ENCODE measurements around the gene PTRHD1. TPM values are rescaled to one million over a fixed set of nuclear protein-coding genes. Genes with fewer than 3 reads are reported as not detected.

Gene PTRHD1
- total RNA-seq, 1 experiment from 2014 or later: 39.2 TPM

DNA sequence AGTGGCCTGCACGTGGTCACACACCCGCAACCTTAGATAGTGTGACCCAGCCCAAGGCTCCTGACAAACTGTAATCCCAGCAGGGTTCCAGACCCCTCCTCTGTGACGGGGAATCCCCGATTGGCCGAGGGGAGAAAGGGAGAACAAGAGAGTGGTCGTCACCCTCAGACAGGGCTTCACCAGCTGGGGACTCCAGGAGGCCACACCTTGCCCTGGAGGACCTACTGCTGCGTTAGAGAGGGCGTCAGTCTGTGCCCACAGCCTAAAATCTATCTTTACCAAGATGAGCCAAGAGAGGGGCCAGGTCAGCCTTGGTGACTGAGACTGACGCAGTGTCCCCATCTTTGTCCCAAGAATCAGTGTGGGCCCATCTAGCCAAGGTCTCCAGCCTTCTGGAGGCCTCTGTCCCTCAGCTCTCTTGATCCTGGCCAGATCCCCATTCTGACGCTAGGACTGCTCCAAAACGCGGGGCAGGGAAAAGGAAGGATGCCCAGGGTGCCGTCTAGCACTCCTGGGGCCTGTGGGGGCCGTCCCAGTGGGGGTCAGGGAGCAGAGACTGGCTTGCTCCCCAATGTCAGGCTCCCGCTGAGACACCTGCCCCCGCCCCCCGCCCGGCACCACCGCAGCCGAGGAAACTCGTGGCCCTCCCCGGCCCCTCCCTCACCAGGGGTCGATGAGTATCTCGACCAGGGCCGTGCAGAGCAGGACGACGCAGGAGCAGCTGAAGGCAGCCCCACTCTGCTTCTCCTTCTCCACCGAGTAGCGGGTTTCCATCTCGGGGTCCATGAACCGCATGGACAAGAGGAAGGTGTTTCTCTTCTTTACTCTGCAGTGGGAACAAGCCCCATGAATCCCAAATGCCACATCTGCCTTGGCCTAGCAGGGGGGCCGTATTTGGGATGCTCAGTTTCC is 40.9 kb upstream of the PTRHD1 start:
- ATAC-seq: no peak
- Mint-ChIP-seq H3K9me3 (no peaks in the 10 kb centered on the region), H3K4me1 (peaks cover 18% of the 10 kb centered on the region), H3K27ac (0 out of 2 replicates have a peak overlapping the region, but pooled peaks have one; percentile 20), H3K4me3 (no peak overlapping the region), H3K27me3 (ENCODE audit: low read depth) (no peaks in the 10 kb centered on the region), H3K36me3 (peaks cover 33% of the 10 kb centered on the region)
- POLR2A ChIA-PET: interaction anchor here (0.5 to 0.6 kb wide), 2 partner anchors 78 to 384 kb away, joined by 4 to 6 read pairs; no protein-coding TSS in a partner anchor
- CTCF ChIA-PET: interaction anchor here (0.6 to 2.5 kb wide), 3 partner anchors 71 to 295 kb away, joined by 3 to 5 read pairs (median 4); no protein-coding TSS in a partner anchor
- no peak for DNase-seq (ENCODE audit: low spot score)
- TF ChIP-seq FOXK1 (CRISPR knock-in tag; IDR thresholded peaks at IDR 0.05) (no peak), ZNF671 (CRISPR knock-in tag; IDR thresholded peaks at IDR 0.05) (no peak), ETV6 (CRISPR knock-in tag; IDR thresholded peaks at IDR 0.05) (no peak), OVOL2 (CRISPR knock-in tag; IDR thresholded peaks at IDR 0.05; ENCODE audit: borderline replicate concordance) (no peak), ATF1 (CRISPR knock-in tag; IDR thresholded peaks at IDR 0.05) (no peak), CREB1 (CRISPR knock-in tag; IDR thresholded peaks at IDR 0.05) (no peak), ELF4 (CRISPR knock-in tag; IDR thresholded peaks at IDR 0.05; ENCODE audit: low read depth) (no peak), ZNF263 (CRISPR knock-in tag; IDR thresholded peaks at IDR 0.05; ENCODE audit: low read depth) (no peak), NFYB (CRISPR knock-in tag; conservative IDR thresholded peaks at IDR 0.05; ENCODE audit: low read depth) (no peak), TCF7 (CRISPR knock-in tag; IDR thresholded peaks at IDR 0.05; ENCODE audit: low read depth) (no peak), ZNF232 (CRISPR knock-in tag; IDR thresholded peaks at IDR 0.05) (no peak), NR1H2 (CRISPR knock-in tag; IDR thresholded peaks at IDR 0.05) (no peak)
- TF ChIP-seq, protein P1, sequence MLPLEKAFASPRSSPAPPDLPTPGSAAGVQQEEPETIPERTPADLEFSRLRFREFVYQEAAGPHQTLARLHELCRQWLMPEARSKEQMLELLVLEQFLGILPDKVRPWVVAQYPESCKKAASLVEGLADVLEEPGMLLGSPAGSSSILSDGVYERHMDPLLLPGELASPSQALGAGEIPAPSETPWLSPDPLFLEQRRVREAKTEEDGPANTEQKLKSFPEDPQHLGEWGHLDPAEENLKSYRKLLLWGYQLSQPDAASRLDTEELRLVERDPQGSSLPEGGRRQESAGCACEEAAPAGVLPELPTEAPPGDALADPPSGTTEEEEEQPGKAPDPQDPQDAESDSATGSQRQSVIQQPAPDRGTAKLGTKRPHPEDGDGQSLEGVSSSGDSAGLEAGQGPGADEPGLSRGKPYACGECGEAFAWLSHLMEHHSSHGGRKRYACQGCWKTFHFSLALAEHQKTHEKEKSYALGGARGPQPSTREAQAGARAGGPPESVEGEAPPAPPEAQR (CRISPR knock-in tag; IDR thresholded peaks at IDR 0.05): no peak
- TF ChIP-seq, protein P2, sequence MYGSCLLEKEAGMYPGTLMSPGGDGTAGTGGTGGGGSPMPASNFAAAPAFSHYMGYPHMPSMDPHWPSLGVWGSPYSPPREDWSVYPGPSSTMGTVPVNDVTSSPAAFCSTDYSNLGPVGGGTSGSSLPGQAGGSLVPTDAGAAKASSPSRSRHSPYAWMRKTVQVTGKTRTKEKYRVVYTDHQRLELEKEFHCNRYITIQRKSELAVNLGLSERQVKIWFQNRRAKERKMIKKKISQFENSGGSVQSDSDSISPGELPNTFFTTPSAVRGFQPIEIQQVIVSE (CRISPR knock-in tag; IDR thresholded peaks at IDR 0.05; ENCODE audit: borderline replicate concordance): no peak
- TF ChIP-seq, protein P3, sequence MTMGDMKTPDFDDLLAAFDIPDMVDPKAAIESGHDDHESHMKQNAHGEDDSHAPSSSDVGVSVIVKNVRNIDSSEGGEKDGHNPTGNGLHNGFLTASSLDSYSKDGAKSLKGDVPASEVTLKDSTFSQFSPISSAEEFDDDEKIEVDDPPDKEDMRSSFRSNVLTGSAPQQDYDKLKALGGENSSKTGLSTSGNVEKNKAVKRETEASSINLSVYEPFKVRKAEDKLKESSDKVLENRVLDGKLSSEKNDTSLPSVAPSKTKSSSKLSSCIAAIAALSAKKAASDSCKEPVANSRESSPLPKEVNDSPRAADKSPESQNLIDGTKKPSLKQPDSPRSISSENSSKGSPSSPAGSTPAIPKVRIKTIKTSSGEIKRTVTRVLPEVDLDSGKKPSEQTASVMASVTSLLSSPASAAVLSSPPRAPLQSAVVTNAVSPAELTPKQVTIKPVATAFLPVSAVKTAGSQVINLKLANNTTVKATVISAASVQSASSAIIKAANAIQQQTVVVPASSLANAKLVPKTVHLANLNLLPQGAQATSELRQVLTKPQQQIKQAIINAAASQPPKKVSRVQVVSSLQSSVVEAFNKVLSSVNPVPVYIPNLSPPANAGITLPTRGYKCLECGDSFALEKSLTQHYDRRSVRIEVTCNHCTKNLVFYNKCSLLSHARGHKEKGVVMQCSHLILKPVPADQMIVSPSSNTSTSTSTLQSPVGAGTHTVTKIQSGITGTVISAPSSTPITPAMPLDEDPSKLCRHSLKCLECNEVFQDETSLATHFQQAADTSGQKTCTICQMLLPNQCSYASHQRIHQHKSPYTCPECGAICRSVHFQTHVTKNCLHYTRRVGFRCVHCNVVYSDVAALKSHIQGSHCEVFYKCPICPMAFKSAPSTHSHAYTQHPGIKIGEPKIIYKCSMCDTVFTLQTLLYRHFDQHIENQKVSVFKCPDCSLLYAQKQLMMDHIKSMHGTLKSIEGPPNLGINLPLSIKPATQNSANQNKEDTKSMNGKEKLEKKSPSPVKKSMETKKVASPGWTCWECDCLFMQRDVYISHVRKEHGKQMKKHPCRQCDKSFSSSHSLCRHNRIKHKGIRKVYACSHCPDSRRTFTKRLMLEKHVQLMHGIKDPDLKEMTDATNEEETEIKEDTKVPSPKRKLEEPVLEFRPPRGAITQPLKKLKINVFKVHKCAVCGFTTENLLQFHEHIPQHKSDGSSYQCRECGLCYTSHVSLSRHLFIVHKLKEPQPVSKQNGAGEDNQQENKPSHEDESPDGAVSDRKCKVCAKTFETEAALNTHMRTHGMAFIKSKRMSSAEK (CRISPR knock-in tag; IDR thresholded peaks at IDR 0.05; ENCODE audit: borderline replicate concordance): no peak
- TF ChIP-seq, protein P4, sequence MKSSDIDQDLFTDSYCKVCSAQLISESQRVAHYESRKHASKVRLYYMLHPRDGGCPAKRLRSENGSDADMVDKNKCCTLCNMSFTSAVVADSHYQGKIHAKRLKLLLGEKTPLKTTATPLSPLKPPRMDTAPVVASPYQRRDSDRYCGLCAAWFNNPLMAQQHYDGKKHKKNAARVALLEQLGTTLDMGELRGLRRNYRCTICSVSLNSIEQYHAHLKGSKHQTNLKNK (CRISPR knock-in tag; IDR thresholded peaks at IDR 0.05): no peak
- TF ChIP-seq, protein P5, sequence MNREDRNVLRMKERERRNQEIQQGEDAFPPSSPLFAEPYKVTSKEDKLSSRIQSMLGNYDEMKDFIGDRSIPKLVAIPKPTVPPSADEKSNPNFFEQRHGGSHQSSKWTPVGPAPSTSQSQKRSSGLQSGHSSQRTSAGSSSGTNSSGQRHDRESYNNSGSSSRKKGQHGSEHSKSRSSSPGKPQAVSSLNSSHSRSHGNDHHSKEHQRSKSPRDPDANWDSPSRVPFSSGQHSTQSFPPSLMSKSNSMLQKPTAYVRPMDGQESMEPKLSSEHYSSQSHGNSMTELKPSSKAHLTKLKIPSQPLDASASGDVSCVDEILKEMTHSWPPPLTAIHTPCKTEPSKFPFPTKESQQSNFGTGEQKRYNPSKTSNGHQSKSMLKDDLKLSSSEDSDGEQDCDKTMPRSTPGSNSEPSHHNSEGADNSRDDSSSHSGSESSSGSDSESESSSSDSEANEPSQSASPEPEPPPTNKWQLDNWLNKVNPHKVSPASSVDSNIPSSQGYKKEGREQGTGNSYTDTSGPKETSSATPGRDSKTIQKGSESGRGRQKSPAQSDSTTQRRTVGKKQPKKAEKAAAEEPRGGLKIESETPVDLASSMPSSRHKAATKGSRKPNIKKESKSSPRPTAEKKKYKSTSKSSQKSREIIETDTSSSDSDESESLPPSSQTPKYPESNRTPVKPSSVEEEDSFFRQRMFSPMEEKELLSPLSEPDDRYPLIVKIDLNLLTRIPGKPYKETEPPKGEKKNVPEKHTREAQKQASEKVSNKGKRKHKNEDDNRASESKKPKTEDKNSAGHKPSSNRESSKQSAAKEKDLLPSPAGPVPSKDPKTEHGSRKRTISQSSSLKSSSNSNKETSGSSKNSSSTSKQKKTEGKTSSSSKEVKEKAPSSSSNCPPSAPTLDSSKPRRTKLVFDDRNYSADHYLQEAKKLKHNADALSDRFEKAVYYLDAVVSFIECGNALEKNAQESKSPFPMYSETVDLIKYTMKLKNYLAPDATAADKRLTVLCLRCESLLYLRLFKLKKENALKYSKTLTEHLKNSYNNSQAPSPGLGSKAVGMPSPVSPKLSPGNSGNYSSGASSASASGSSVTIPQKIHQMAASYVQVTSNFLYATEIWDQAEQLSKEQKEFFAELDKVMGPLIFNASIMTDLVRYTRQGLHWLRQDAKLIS (CRISPR knock-in tag; IDR thresholded peaks at IDR 0.05; ENCODE audit: borderline replicate concordance): no peak
- TF ChIP-seq, protein P6, sequence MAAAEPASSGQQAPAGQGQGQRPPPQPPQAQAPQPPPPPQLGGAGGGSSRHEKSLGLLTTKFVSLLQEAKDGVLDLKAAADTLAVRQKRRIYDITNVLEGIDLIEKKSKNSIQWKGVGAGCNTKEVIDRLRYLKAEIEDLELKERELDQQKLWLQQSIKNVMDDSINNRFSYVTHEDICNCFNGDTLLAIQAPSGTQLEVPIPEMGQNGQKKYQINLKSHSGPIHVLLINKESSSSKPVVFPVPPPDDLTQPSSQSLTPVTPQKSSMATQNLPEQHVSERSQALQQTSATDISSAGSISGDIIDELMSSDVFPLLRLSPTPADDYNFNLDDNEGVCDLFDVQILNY (CRISPR knock-in tag; IDR thresholded peaks at IDR 0.05): no peak
- TF ChIP-seq, protein P7, sequence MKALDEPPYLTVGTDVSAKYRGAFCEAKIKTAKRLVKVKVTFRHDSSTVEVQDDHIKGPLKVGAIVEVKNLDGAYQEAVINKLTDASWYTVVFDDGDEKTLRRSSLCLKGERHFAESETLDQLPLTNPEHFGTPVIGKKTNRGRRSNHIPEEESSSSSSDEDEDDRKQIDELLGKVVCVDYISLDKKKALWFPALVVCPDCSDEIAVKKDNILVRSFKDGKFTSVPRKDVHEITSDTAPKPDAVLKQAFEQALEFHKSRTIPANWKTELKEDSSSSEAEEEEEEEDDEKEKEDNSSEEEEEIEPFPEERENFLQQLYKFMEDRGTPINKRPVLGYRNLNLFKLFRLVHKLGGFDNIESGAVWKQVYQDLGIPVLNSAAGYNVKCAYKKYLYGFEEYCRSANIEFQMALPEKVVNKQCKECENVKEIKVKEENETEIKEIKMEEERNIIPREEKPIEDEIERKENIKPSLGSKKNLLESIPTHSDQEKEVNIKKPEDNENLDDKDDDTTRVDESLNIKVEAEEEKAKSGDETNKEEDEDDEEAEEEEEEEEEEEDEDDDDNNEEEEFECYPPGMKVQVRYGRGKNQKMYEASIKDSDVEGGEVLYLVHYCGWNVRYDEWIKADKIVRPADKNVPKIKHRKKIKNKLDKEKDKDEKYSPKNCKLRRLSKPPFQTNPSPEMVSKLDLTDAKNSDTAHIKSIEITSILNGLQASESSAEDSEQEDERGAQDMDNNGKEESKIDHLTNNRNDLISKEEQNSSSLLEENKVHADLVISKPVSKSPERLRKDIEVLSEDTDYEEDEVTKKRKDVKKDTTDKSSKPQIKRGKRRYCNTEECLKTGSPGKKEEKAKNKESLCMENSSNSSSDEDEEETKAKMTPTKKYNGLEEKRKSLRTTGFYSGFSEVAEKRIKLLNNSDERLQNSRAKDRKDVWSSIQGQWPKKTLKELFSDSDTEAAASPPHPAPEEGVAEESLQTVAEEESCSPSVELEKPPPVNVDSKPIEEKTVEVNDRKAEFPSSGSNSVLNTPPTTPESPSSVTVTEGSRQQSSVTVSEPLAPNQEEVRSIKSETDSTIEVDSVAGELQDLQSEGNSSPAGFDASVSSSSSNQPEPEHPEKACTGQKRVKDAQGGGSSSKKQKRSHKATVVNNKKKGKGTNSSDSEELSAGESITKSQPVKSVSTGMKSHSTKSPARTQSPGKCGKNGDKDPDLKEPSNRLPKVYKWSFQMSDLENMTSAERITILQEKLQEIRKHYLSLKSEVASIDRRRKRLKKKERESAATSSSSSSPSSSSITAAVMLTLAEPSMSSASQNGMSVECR (CRISPR knock-in tag; IDR thresholded peaks at IDR 0.05; ENCODE audit: borderline replicate concordance): no peak
